Stimulated activated CD4-positive, alpha-beta T cell treated with anti-CD3 and anti-CD28 coated beads, Interleukin-4, amount 100 ng/mL, for 48 hours (primary cell): Measurements from ENCODE around the gene ABTB2.

Source experiments
- DNase-seq, 2 donors: peaks; one replicate each; pipeline ENCODE4 v3.0.0-alpha.2; 2020; ENCODE audit warnings: low read depth in 2 of 2

The ABTB2 gene

DNA sequence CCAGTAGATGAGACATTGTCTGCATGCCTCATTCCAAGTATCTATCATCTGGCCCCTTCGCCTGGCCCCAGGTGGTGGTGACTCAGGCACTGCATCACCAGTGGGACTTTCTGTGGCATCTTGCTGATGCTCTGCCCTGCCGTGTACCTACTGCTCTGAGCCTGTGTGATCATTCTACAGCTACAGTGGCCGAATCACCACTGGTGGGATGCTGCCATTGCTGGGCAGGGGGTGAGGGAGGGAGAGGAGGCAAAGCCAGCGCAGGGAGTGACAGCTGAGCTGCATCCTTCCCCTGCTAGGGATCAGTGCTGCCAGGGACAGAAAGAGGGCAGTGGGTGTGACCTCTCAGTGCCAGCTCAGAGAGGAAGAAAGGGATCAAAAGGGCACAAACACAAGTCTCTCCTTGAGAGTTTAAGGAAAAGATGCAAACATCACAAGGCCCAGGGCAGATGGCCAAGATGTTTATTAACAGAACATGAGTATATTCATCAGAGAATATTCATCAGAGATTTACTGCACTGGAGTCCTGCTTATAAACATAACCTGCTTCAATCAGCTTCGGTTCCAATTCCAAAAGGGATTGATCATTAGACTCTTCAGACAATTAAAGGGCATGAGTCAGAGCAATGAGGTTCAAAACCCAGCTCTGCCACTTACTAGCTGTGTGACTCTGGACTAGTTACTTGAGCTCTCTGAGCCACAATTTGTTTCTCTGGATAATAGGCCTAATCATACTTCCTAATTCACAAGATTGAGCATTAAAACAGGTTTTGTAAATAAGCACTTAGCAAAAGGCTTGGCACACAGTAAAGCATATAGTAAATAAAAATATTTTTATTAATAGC, 142.6 kb downstream of the ABTB2 start:
- DNase-seq = peak; percentile 72 to 77

DNA sequence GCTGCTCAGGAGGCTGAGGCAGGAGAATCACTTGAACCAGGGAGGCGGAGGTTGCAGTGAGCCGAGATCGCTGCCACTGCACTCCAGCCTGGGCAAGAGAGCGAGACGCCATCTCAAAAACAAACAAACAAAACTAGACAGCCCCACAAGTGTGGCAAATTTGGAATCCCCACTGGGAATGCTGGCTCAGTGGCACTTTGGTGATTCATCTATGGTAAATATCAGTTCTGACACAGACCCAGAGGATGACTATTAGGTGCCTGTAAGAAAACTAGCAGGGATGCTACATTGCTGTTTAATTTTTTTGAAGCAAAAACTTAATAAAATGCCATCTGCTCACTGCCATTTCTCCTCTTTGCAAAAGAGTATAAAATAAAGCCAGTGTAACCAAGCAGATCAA, 144.4 kb downstream of the ABTB2 start:
- DNase-seq = no peak

DNA sequence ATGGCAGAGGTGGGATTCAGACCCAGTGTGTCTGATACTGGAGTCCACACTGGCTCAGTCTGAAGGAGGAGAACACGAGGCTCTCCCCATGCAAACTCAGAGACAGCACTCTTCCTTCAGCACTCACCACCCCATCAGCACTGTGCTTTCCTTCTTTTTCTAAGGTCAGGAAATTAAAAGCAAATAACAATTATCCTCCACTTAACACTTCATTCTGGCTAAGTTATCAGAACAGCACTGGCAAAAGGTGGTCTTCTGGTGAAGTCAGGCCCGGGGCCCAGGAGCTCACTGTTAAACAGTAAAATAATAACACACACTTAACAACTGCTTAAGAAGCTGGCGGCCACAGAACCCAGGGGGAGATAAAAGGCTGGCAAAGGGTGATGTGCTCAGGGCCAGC, 145.2 kb downstream of the ABTB2 start:
- no peak for DNase-seq

DNA sequence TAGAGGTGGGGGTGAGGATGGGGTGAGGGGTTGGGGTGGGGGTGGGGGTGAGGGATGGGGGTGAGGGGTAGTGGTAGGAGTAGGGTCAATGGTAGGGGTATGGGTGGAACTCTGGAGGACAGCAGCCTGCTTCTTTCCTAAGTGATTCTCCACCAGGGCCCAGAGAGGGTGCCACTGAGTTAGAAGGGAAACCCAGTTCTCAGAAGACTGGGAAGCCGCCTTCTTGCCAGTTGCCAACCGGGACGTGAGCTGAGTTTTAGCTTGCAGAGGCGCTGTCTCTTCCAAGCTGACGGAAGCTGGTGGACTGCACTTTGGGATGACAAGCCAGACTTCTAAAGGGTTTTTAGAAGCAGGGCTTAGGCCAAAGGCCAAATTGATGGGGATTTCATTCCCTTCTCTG, 148.0 kb downstream of the ABTB2 start:
- no peak for DNase-seq

DNA sequence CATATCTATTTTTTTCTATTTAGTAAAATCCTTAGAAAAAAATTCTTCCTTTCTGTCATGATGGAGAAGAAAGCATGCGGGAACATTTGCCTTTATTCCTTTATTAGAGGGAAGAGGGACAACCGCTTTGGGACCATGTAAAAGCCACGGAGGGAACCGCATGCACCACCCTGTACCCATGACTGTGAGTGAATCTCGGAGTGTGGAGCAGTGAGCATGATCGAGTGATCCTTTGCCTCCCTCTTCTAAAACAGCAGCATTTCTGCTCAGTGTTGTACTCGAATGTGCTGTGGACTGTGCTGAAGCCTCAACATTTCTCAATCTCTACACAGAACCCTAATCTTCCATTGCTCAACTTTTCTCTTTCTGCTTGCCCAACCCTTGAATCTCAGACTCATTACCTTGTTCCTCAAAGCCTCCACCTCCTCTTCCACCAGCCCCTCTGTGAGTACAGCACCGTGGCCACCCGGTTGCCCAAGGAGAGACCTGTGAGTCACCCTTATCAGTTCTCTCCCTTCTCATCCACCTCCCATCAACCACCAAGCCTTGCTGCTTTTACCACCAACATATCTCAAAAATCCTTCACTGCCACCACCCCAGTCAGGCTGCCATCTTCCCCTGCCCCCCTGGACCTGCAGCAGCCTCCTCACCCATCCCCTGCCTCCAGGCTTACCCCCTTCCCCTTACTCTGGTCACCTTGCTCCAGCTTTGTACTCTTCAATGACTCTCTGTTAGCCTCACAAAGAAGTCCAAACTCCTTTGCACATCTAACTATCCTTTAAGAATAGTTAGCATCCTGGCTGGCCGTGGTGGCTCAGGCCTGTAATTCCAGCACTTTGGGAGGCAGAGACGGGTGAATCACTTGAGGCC, 149.3 kb downstream of the ABTB2 start:
- no peak for DNase-seq

DNA sequence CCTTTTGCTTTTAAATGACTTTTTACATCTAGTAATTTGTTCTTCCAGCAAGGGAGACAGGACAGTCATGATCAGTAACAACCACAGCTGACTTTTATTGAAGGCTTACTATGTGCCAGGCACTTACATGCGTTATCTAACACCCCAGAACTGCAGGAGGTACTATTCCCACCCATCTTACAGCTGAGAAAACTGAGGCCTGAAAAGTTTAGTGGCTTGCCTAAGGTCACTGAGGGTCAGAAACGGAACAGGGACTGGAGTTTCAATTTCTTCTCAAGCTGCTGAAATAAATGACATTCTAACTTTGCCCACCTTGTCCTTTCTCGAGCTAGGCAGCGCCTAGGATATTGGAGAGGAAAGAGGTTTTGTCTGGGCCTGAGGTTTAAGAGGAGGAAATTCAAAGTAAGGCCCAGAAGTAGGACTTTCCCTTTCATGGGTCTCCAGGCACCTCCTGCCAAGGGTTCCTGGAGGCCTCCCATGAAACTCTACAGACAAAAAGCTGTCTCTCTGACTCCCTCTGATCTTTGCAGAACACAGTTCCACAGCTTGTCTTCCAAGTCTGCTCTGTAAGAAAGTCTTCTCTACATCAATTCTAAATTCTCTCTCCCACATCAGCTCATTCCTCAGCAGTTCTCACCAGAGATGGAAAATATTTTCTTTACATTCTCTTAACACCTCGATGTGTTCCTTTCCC, 150.2 kb downstream of the ABTB2 start:
- no peak for DNase-seq

DNA sequence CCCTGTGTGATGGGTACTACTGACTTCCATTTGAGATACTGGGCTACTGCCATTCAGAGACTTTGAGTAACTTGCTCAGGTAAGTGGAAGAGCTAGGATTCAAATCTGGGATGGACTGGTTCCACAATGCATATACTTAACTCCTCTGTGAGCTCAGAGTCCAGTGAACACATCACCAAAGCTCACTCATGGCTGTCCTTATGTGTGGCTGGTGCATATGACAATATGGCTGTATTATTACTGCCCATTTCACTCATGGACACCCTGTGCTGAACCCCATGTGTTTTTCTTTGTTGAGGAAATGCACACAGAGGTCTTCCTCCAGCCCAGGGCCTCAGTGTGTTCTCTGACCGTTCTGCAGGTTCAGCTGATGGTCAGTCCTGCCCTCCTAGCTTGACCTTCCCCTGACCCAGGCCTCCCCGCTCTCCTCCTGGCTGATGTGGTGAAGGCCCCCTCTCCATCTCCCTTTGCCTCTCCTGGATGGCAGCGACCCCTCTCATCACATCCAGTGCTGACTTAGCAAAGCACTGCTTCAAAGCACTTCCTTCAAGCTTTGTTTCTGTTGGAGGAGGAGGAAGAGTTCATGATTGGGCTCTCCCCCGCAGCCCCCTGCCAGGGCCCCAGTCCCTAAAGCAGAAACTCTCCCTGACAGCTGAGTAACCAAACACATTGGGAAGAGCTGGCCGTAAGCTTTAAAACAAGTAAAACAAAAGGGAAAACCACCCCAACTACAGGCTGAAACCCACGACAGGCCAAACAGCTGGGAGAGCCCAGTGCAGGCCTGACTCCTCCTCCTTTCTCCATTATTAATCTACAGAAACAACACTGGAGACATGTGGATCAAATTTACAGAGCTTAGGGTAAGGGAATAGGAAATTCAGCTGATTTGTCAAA, 151.2 kb downstream of the ABTB2 start:
- no peak for DNase-seq

DNA sequence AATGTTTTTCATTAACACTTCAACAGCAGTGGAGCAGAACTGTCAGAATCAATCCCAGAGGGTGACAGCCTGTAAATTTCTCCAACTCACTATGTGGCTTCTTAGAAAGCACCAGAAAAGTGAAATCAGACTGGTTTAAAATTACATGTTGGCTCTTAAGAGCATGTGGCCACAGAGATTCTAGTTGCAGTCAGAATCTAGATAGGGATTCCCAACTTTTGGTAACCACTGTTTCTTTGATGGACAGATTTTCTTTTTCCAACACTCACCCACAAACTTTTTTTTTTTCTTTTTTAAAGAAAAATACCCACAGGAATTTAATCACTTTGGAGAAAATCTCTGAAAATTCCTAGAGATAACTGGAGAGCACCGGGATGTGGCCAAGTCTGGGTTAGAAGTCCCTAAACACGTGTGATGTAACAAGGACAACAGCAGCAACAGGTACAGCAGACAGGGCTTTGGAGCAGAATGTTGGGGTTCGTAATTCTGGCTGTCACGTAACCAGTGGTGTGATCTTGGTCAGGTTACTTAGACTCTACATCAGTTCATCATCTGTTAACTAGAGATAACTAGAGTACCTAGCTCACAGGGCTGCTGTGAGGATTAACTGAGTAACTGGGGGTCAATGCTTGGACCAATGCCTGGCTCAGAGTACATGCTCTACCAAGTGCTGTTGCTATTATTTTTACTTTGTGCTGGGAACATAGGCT, 152.3 kb downstream of the ABTB2 start:
- DNase-seq = no peak

DNA sequence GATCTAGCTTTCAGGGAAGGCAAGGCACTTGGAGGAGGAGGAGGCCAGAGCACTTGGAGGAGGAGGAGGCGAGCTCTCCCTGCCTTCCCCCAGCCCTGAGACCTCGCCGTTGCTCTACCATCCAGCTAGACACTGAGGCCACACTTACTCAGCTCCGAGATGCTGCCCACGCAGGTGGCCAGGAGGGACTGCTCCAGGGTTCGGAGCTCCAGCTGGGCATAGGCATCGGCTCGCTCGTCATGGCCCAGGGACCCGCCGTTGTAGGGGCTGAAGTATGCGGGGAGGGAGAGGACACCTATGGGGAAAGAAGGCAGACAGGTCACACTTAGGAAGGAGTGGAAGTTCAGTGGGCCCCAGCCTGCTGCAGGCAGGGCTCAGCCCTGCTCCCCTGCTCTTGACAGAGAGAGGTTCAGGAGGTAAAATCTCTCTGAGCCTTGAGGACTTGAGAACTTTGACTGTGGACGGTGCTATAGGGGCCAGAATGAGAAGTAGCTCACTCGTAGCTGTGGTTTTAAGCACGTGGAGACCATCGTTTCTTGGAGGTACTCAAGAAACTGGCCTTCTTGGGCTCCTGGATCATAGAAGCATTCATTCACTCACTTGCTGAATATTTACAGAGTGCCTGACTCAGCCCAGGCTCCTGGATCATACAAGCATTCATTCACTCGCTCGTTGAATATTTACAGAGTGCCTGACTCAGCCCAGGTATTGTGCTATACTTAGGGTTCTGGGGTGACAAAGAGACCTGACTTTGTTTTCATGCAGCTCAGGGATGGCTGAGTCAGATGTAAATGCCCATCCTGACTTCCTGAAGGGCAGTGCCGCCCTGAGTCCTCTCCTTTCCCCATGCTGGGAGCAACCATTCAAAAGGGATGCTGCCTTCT, 153.2 kb downstream of the ABTB2 start:
- no peak for DNase-seq

DNA sequence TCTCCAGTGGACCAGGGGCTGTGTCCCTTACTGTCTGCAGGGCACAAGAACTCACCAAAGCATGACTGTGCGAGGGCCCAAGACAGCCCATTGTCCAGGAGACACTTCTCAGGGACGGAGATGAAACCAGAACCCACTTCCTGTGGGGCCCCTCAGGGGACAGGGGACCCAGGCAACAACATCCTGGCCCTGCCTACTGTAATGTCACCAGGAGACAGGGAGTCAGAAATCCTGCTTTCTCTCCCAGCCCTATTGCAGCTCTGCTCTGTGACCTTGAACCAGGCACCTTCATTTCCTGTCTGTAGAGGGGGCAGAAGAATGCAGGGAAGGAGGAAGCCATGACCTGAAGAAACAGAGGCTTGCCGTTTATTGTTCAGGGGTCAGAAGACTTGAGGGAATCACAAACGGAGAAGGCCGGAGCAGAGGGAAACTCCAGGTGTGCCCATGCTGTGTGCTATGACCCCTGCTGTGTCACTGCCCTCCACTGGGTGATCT, 154.4 kb downstream of the ABTB2 start:
- DNase-seq = no peak

DNA sequence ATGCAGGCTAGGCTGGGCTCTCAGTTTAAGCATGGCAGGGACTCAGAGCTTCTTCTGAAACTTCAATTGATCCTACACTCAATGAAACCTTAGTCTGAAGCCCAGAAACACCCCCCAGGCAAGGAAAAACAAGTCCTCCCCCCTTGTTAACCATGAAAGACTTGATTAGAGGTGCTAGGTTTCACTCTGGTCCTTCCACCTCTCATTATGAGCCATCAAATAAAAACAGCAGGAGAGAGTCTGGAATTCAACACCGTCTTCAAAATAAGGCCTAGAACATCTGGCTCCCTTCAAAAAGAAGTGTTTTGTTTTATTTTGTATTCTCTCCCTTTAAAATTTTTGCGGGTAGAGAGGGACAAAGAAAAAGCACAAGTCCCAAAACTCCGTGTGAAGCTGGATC, 156.7 kb downstream of the ABTB2 start:
- DNase-seq = no peak

DNA sequence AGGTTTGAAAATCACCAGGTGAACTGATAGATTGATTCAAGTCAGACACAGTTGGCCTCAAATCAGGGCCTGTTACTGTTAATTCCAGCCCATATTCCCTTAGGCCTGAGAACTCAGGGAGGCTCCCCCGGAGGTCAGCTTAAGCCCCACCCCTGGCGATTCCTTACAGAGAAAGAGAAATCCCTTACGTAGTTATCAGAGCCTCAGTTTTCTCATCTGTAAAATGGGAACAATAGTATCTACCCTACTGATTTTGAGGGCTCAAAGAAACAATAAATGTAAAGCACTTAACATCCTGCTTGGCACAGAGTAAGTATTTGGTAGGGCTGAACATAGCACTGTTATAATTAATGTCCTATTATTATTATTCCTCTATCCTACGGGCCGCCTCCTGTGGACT, 158.3 kb downstream of the ABTB2 start:
- DNase-seq = no peak

DNA sequence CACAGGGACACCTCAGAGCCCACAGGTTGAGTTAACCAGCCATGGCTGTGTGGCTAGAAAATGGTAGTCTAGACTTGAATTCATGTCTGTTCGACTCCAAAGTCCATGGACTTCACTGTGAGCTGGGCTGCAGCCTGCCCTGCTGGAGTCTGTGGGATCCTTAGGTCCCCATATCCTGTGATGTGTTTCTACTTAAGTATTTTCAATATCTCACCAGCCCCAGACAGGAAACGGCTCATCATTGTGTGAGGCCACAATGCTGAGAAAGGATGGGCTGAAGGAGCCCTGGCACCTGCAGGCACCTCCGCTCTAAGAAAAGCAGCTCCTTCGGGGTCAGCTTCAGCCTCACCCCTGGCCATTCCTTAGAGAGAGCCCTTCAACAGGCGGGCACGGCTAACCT, 159.3 kb downstream of the ABTB2 start:
- no peak for DNase-seq

DNA sequence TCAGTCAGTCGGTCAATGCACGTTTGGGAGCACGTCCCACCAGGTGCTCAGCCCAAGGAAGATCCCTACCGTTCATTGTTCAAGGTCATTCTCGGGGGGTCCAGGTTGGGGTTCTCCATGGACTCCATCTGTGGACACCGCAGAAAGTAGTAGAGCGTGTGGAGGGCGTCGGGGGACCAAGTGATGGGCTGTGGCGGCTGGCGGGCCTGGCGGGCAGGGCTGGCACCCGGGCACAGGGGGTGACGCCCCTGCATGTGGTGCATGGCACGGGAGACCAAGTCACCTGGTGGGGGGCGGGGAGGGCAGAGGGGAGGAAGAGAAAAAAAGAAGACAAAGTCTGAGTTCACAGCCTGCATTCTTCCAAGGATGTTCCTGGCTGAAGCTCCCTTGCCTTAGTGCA, 160.6 kb downstream of the ABTB2 start:
- no peak for DNase-seq

DNA sequence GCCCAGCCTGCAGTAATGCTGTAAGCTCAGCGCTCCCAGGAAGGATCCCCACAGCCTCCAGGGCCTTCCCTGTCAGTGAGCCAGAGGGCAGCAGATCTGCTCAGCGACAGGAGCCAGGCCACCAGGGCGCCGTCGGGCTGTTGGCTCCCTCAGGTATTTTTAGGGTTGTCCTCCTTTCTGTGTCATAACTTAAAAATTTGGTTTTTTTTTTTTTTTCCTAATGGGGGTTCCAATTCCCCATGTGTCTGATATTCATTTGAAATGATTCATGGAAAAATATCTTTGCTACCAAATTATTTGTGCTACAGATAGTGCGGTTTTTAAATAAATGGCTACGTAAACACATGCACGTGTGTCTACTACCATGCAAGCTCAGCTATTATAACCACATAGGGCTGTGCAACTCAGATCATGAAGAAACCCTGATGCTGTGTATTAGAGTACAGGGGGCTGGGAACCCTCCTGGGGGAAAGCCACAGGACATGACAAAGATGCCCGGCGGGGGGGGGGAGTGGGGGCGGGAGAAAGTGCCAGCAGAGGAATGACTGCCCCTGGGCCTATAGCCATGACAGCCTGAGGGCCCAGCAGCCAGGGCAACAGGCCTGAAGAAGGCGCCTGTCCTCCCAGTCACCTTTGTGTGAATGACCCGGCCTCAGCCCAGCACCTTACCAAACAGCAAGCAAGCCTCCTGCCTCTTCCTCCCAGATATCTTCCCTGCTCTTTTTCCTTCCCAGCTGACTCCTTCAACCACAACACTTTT, 163.1 kb downstream of the ABTB2 start:
- no peak for DNase-seq

DNA sequence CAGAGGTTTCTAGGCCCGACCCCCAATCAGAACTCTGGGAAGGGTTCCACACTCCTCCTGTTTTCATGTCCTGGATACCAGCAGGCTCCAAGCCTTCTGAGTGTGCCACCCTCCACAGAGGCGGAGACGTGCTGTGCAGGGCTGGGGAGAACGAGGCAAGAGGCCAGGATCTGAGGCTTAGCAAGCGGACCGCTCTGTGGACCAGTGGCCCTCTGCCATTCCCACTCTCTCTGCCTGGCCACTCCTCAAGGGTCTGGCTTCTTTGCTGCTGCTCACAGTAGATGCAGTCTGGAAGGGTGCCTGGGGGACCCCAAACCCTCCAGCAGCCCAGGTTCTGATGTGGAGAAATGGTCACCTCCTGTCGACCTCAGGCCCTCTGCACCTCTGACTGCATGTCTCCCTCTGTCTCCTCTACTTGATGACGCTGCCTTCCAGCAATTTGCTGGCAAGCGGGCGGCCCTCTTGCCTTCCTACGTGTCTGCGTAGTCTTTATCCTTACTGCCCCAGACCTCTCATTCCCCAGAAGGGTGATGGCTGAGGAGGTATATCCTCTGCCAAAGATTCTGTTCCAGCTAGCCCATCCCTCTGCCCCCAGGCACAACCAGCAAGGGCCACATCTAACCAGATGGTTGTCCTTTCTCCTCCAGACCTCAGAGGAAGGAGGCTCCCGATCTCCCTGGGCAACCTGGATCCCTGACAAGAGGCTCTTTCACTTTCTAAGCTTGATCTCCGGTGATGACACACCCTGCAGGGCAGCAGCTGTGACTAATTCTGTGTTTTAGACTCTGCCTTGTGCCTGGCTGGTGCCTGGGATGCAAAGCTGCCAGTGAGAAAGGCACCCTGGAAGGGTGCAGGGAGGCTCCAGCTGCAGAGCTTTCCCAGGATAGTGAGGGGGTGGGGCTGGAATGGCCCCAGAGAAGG, 165.1 kb downstream of the ABTB2 start:
- DNase-seq = no peak

DNA sequence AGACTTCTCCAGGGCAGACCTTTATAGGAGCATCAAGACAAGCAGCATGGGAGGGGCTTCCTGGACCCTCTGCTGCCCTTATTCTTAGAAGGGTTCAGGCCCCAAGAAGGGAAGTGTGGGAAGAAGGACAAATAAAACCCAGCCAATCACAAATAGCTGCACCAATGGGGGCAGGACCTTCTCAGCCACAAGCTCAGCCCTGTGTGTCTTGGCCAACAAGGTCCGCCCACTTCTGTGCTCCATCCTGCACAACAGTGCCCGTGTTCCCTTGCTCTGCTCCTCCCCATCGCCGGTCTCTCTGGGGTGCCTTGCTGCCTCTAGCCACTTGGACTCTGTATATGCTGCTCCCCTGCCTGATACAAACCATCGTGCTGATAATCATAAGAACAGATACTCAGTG, 166.2 kb downstream of the ABTB2 start:
- no peak for DNase-seq
